Spinal cord (tissue), 10 donors: ENCODE measurements around the gene SMIM20. TPM values are rescaled to one million over a fixed set of nuclear protein-coding genes. Genes with fewer than 3 reads are reported as not detected.

Source experiments
- DNase-seq, 6 donors: peaks; one replicate each; pipeline versions ENCODE4 v3.0.0 to v3.0.0-alpha.2; 2013 to 2015; ENCODE audit warnings: low spot score in 6 of 6, low read depth in 4 of 6
- H3K27ac ChIP-seq: one replicate; pipeline ENCODE4 v1.5.1; 2013; ENCODE audit warnings: low read depth, low read length, control low read depth
- H3K27me3 ChIP-seq: one replicate; pipeline ENCODE4 v1.6.1; 2013; ENCODE audit warnings: low read length; ENCODE audit not compliant: control insufficient read depth, insufficient read depth
- H3K36me3 ChIP-seq: one replicate; pipeline ENCODE4 v1.6.1; 2013; ENCODE audit warnings: low read length; ENCODE audit not compliant: control insufficient read depth, insufficient read depth
- H3K4me1 ChIP-seq: one replicate; pipeline ENCODE4 v1.6.1; 2013; ENCODE audit warnings: low read length; ENCODE audit not compliant: control insufficient read depth, insufficient read depth
- H3K4me3 ChIP-seq: one replicate; pipeline ENCODE4 v1.5.1; 2013; ENCODE audit warnings: low read depth, low read length, control low read depth
- H3K9me3 ChIP-seq: one replicate; pipeline ENCODE4 v1.6.1; 2013; ENCODE audit warnings: low read length; ENCODE audit not compliant: control insufficient read depth, insufficient read depth
- WGBS: methylation state at CpG from one replicate; pipeline ENCODE4 v1.1.5; 2013; ENCODE audit warnings: missing lambda C conversion rate; ENCODE audit not compliant: insufficient coverage; 5-methylcytosine and 5-hydroxymethylcytosine counted together
- polyA plus RNA-seq, 2 donors: library from polyadenylated mRNA; unstranded; fragments of 120-200 nt; gene quantifications; one replicate each; pipeline ENCODE4 v1.2.1, GENCODE V29; 2013; ENCODE audit not compliant: insufficient read length in 2 of 2
- total RNA-seq, 2 donors: library from RNA; depleted of rRNA in 1 of 2; stranded (reverse); fragments of 120-200 nt in 1 of 2; fragments of >200 nt in 1 of 2; gene quantifications; one replicate each; pipeline versions ENCODE4 v1.2.3 to v1.2.4, GENCODE V29; 2013 to 2014
- donor health status: healthy.

Gene SMIM20
- total and polyA plus RNA-seq, 4 donors, result 29.1 to 46.4 (median 37.6) TPM

GRCh38 chr4:25950461-25951389, 36.7 kb downstream of the SMIM20 start:
- Histone ChIP-seq H3K9me3 (no peaks in the 10 kb centered on the region), H3K27ac (no peak overlapping the region), H3K4me1 (peaks cover 30% of the 10 kb centered on the region), H3K4me3 (no peak overlapping the region), H3K36me3 (no peaks in the 10 kb centered on the region), H3K27me3 (peaks cover 2% of the 10 kb centered on the region)
- 56% methylated on average over 6 of the region's 10 CpGs for WGBS
- no peak for DNase-seq

- 43% methylated on average over 1 of the region's 6 CpGs for WGBS
- H3K4me1 ChIP-seq, result peaks cover 30% of the 10 kb centered on the region
- H3K36me3 ChIP-seq, result no peaks in the 10 kb centered on the region
- H3K27ac ChIP-seq, result no peak overlapping the region
- H3K4me3 ChIP-seq, result no peak overlapping the region
- no peaks in the 10 kb centered on the region for H3K9me3 ChIP-seq
- DNase-seq, result no peak
- peaks cover 2% of the 10 kb centered on the region for H3K27me3 ChIP-seq
Observed at GRCh38 chr4:25951390-25951952, 37.5 kb downstream of the SMIM20 start.

GRCh38 chr4:25953740-25954139, 39.7 kb downstream of the SMIM20 start:
- no peak overlapping the region for H3K4me3 ChIP-seq
- no peaks in the 10 kb centered on the region for H3K36me3 ChIP-seq
- DNase-seq, result peak in 2 of 6 donors; percentile 53 to 69
- peaks cover 2% of the 10 kb centered on the region for H3K27me3 ChIP-seq
- no peaks in the 10 kb centered on the region for H3K9me3 ChIP-seq
- H3K4me1 ChIP-seq, result peaks cover 30% of the 10 kb centered on the region
- 45% methylated on average over 5 of the region's 5 CpGs for WGBS
- no peak overlapping the region for H3K27ac ChIP-seq

- peaks cover 2% of the 10 kb centered on the region for H3K27me3 ChIP-seq
- WGBS, result 85% methylated on average over 13 of the region's 14 CpGs
- peaks cover 27% of the 10 kb centered on the region for H3K4me1 ChIP-seq
- no peak overlapping the region for H3K4me3 ChIP-seq
- no peak for DNase-seq
- no peaks in the 10 kb centered on the region for H3K9me3 ChIP-seq
- no peak overlapping the region for H3K27ac ChIP-seq
- no peaks in the 10 kb centered on the region for H3K36me3 ChIP-seq
Observed at GRCh38 chr4:25954293-25954904, 40.4 kb downstream of the SMIM20 start.

GRCh38 chr4:25955705-25956104, 41.7 kb downstream of the SMIM20 start:
- no peak overlapping the region for H3K27ac ChIP-seq
- WGBS, result 20% methylated on average over 1 of the region's 4 CpGs
- peaks cover 2% of the 10 kb centered on the region for H3K27me3 ChIP-seq
- no peaks in the 10 kb centered on the region for H3K9me3 ChIP-seq
- H3K4me3 ChIP-seq, result no peak overlapping the region
- DNase-seq, result no peak
- no peaks in the 10 kb centered on the region for H3K36me3 ChIP-seq
- peaks cover 23% of the 10 kb centered on the region for H3K4me1 ChIP-seq

GRCh38 chr4:25956260-25956659, 42.2 kb downstream of the SMIM20 start:
- Histone ChIP-seq H3K36me3 (no peaks in the 10 kb centered on the region), H3K4me3 (no peak overlapping the region), H3K9me3 (no peaks in the 10 kb centered on the region), H3K27ac (no peak overlapping the region), H3K27me3 (no peaks in the 10 kb centered on the region), H3K4me1 (peaks cover 18% of the 10 kb centered on the region)
- 100% methylated on average over 1 of the region's 1 CpG for WGBS
- no peak for DNase-seq

- WGBS, result no CpG with 5 or more reads among the region's 8 CpGs
- no peak for DNase-seq
- peaks cover 8% of the 10 kb centered on the region for H3K4me1 ChIP-seq
- no peaks in the 10 kb centered on the region for H3K27me3 ChIP-seq
- H3K9me3 ChIP-seq, result no peaks in the 10 kb centered on the region
- H3K4me3 ChIP-seq, result no peak overlapping the region
- H3K36me3 ChIP-seq, result no peaks in the 10 kb centered on the region
- H3K27ac ChIP-seq, result no peak overlapping the region
Observed at GRCh38 chr4:25958110-25958509, 44.1 kb downstream of the SMIM20 start.

- H3K9me3 ChIP-seq, result no peaks in the 10 kb centered on the region
- DNase-seq, result no peak
Observed at GRCh38 chr4:25962393-25962792, 48.4 kb downstream of the SMIM20 start.

GRCh38 chr4:25965629-25966028, 51.6 kb downstream of the SMIM20 start:
- 61% methylated on average over 3 of the region's 4 CpGs for WGBS

More at GRCh38 chr4:25962393-25962792, 48.4 kb downstream of the SMIM20 start:
- WGBS, result 79% methylated on average over 6 of the region's 7 CpGs
- no peaks in the 10 kb centered on the region for H3K4me1 ChIP-seq
- no peak overlapping the region for H3K27ac ChIP-seq
- no peaks in the 10 kb centered on the region for H3K36me3 ChIP-seq
- H3K27me3 ChIP-seq, result no peaks in the 10 kb centered on the region
- no peak overlapping the region for H3K4me3 ChIP-seq

More at GRCh38 chr4:25965629-25966028, 51.6 kb downstream of the SMIM20 start:
- Histone ChIP-seq H3K27ac (no peak overlapping the region), H3K27me3 (no peaks in the 10 kb centered on the region), H3K9me3 (no peaks in the 10 kb centered on the region), H3K36me3 (no peaks in the 10 kb centered on the region), H3K4me1 (peaks cover 10% of the 10 kb centered on the region), H3K4me3 (no peak overlapping the region)
- DNase-seq, result no peak
